ENCODE data around the gene PDE4D.
A peak's percentile ranks its signal among the peaks of the same experiment; 100 is the strongest.
"Not testable (repeated sequence)": the region's sequence is repeated elsewhere in the genome, so short reads cannot be mapped to it uniquely, and the experiment has no call there.

The PDE4D gene

DNA sequence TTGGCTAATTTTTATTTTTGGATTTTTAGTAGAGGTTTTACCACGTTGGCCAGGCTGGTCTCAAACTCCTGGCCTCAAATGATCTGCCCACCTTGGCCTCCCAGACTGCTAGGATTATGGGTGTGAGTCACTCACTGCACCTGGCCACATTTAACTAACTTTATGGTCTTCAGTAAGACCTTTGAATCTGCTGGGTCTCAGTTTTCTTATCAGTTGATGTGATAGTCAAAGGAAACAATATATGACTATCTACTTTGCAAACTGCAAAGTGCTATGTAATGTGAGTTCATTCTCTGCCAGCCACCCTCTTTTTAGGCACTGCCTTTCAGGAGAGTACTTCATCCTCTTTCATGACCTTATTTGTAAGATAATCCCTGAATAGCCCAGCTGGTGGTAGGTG, 474.7 kb downstream of the PDE4D start:
- DNase-seq (ENCODE audit: low read depth, low spot score) = no peak
- TF ChIP-seq, protein P1, sequence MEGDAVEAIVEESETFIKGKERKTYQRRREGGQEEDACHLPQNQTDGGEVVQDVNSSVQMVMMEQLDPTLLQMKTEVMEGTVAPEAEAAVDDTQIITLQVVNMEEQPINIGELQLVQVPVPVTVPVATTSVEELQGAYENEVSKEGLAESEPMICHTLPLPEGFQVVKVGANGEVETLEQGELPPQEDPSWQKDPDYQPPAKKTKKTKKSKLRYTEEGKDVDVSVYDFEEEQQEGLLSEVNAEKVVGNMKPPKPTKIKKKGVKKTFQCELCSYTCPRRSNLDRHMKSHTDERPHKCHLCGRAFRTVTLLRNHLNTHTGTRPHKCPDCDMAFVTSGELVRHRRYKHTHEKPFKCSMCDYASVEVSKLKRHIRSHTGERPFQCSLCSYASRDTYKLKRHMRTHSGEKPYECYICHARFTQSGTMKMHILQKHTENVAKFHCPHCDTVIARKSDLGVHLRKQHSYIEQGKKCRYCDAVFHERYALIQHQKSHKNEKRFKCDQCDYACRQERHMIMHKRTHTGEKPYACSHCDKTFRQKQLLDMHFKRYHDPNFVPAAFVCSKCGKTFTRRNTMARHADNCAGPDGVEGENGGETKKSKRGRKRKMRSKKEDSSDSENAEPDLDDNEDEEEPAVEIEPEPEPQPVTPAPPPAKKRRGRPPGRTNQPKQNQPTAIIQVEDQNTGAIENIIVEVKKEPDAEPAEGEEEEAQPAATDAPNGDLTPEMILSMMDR (IDR thresholded peaks at IDR 0.05; ENCODE audit: low read depth, low read length) = no peak
- H3K4me3 ChIP-seq (ENCODE audit: low read depth, low read length) = no peak overlapping the region
- in situ Hi-C loops (cut with HindIII; ENCODE audit: low sequenced_read_pairs) = no loop called here

DNA sequence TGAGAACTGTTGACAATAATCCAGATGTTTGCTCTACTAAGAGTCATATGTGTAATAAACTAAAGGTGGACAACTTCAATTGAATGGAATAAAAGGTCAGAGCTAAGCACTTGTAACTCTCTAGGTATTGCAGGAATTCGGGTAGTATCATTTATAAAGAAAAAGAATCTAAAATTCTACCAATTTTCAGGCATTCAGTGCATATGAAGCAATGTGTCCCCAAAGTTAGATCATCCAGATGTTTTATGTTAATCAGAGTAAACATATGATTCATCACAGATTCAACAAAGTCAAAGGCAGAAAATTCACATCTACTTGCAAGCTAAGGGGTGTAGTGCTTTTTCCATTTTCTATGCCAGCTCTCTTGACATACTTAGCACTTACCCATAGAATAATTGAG, 477.1 kb downstream of the PDE4D start:
- peak; percentile 7 for DNase-seq (ENCODE audit: low read depth, low spot score)
- no peak overlapping the region for H3K4me3 ChIP-seq (ENCODE audit: low read depth, low read length)
- in situ Hi-C loops (cut with HindIII; ENCODE audit: low sequenced_read_pairs) = no loop called here
- TF ChIP-seq, protein P1 (IDR thresholded peaks at IDR 0.05; ENCODE audit: low read depth, low read length) = no peak

DNA sequence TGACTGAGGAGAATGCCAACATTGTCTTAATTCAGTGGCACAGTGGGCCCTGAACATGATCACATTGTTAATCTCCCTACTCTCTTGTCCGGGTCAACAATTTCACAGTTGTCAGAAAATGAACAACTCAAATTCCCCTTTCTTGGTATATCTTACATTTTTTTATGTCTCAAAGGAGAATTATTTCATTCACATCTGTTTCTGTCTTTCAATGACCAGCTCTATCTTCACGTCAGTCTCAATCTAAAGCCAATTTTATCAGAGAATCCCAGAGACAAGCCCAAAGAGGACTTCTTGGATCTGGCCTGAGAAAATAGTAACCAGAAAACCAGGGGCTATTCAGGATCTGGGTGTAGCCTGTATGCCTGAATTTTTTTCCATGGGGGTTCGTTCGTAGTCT, 477.5 kb downstream of the PDE4D start:
- TF ChIP-seq, protein P1 (IDR thresholded peaks at IDR 0.05; ENCODE audit: low read depth, low read length) = no peak
- no peak overlapping the region for H3K4me3 ChIP-seq (ENCODE audit: low read depth, low read length)
- in situ Hi-C loops (cut with HindIII; ENCODE audit: low sequenced_read_pairs) = no loop called here
- no peak for DNase-seq (ENCODE audit: low read depth, low spot score)

GRCh38 chr5:59412428-59412827, 481.1 kb downstream of the PDE4D start:
- DNase-seq (ENCODE audit: low read depth, low spot score) = no peak
- H3K4me3 ChIP-seq (ENCODE audit: low read depth, low read length) = no peak overlapping the region
- in situ Hi-C loops (cut with HindIII; ENCODE audit: low sequenced_read_pairs) = no loop called here
- TF ChIP-seq, protein P1 (IDR thresholded peaks at IDR 0.05; ENCODE audit: low read depth, low read length) = no peak

DNA sequence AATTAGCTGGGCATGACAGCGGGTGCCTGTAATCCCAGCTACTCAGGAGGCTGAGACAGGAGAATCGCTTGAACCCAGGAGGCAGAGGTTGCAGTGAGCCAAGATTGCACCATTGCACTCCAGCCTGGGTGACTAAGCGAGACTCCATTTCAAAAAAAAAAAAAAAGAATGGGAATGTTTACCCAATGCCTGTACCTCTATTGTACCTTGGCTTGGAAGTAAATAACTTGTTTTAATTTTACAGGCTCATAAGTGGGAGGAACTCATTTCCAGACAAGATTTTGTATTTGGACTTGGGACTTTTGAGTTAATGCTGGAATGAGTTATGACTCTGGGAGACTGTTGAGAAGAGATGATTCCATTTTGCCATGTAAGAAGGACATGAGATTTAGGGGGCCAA, 484.5 kb downstream of the PDE4D start:
- in situ Hi-C loops (cut with HindIII; ENCODE audit: low sequenced_read_pairs); H3K4me3 ChIP-seq (ENCODE audit: low read depth, low read length); DNase-seq (ENCODE audit: low read depth, low spot score): not testable (repeated sequence)

- TF ChIP-seq, protein P1 (IDR thresholded peaks at IDR 0.05; ENCODE audit: low read depth, low read length) = no peak
- no peak overlapping the region for H3K4me3 ChIP-seq (ENCODE audit: low read depth, low read length)
- in situ Hi-C loops (cut with HindIII; ENCODE audit: low sequenced_read_pairs) = no loop called here
- no peak for DNase-seq (ENCODE audit: low read depth, low spot score)
These were observed 485.6 kb downstream of the PDE4D start for GRCh38 chr5:59407967-59408366.

GRCh38 chr5:59401637-59402036, 491.9 kb downstream of the PDE4D start:
- TF ChIP-seq, protein P1 (IDR thresholded peaks at IDR 0.05; ENCODE audit: low read depth, low read length) = no peak
- in situ Hi-C loops (cut with HindIII; ENCODE audit: low sequenced_read_pairs) = no loop called here
- no peak overlapping the region for H3K4me3 ChIP-seq (ENCODE audit: low read depth, low read length)
- DNase-seq (ENCODE audit: low read depth, low spot score) = no peak

DNA sequence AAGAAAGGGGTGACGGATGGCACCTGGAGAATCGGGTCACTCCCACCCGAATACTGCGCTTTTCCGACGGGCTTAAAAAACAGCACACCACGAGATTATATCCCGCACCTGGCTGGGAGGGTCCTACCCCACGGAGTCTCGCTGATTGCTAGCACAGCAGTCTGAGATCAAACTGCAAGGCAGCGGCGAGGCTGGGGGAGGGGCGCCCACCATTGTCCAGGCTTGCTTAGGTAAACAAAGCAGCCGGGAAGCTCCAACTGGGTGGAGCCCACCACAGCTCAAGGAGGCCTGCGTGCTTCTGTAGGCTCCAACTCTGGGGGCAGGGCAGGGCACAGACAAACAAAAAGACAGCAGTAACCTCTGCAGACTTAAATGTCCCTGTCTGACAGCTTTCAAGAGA, 498.6 kb downstream of the PDE4D start:
- DNase-seq (ENCODE audit: low read depth, low spot score); H3K4me3 ChIP-seq (ENCODE audit: low read depth, low read length); in situ Hi-C loops (cut with HindIII; ENCODE audit: low sequenced_read_pairs): not testable (repeated sequence)

All from astrocyte of the spinal cord (primary cell).